ENCODE results near the gene GADD45A. TPM values are rescaled to one million over a fixed set of nuclear protein-coding genes. Genes with fewer than 3 reads are reported as not detected.

The GADD45A gene
- total and polyA plus RNA-seq, 4 donors, result 26.3 to 57.9 (median 33.4) TPM

- no peak overlapping the region for H3K27ac ChIP-seq (ENCODE audit: low read depth in 1 of 2, low read length in 2 of 2)
- WGBS, result 60% methylated on average over 2 of the region's 2 CpGs
- no peak for DNase-seq (ENCODE audit: low spot score)
- peaks cover 0 to 14% (median 7%) of the 10 kb centered on the region in 4 donors for H3K4me1 ChIP-seq (ENCODE audit: control insufficient read depth in 4 of 4, insufficient read depth in 4 of 4, low read length in 3 of 4)
- no peak for TF ChIP-seq HNF4A (conservative IDR thresholded peaks at IDR 0.05)
- no peak overlapping the region for H3K4me3 ChIP-seq (ENCODE audit: low read depth in 1 of 3, low read length in 3 of 3)
- H3K9ac ChIP-seq (ENCODE audit: low read depth in 1 of 2, low read length in 2 of 2), result no peak overlapping the region
- peaks cover 5 to 13% (median 8%) of the 10 kb centered on the region in 4 donors for H3K36me3 ChIP-seq (ENCODE audit: control insufficient read depth in 4 of 4, insufficient read depth in 3 of 4, low read depth in 1 of 4, low read length in 3 of 4)
- no peaks in the 10 kb centered on the region for H3K27me3 ChIP-seq (ENCODE audit: control insufficient read depth in 4 of 4, insufficient read depth in 4 of 4, low read length in 3 of 4)
- no peaks in the 10 kb centered on the region for H3K9me3 ChIP-seq (ENCODE audit: control insufficient read depth in 4 of 4, low read length in 3 of 4)
These were observed 5.4 kb downstream of the GADD45A start for GRCh38 chr1:67690411-67690810.

GRCh38 chr1:67691712-67692111 is 6.7 kb downstream of the GADD45A start:
- Histone ChIP-seq H3K36me3 (ENCODE audit: control insufficient read depth in 4 of 4, insufficient read depth in 3 of 4, low read depth in 1 of 4, low read length in 3 of 4) (peaks cover 5 to 13% (median 8%) of the 10 kb centered on the region in 4 donors), H3K27ac (ENCODE audit: low read depth in 1 of 2, low read length in 2 of 2) (no peak overlapping the region), H3K4me1 (ENCODE audit: control insufficient read depth in 4 of 4, insufficient read depth in 4 of 4, low read length in 3 of 4) (peaks cover 0 to 14% (median 7%) of the 10 kb centered on the region in 4 donors), H3K9me3 (ENCODE audit: control insufficient read depth in 4 of 4, low read length in 3 of 4) (no peaks in the 10 kb centered on the region), H3K4me3 (ENCODE audit: low read depth in 1 of 3, low read length in 3 of 3) (no peak overlapping the region), H3K9ac (ENCODE audit: low read depth in 1 of 2, low read length in 2 of 2) (no peak overlapping the region), H3K27me3 (ENCODE audit: control insufficient read depth in 4 of 4, insufficient read depth in 4 of 4, low read length in 3 of 4) (no peaks in the 10 kb centered on the region)
- TF ChIP-seq EGR1 (IDR thresholded peaks at IDR 0.05; ENCODE audit: low read depth in 2 of 2), result no peak
- TF ChIP-seq HNF4A (conservative IDR thresholded peaks at IDR 0.05), result no peak
- TF ChIP-seq ATF3 (IDR thresholded peaks at IDR 0.05), result no peak
- no peak for TF ChIP-seq SP1 (IDR thresholded peaks at IDR 0.05)
- no peak for TF ChIP-seq ZBTB33 (IDR thresholded peaks at IDR 0.05)
- TF ChIP-seq RAD21 (IDR thresholded peaks at IDR 0.05), result no peak
- TF ChIP-seq MAX (IDR thresholded peaks at IDR 0.05), result no peak
- no peak for TF ChIP-seq YY1 (IDR thresholded peaks at IDR 0.05)
- no peak for TF ChIP-seq JUND (IDR thresholded peaks at IDR 0.05)
- no peak for TF ChIP-seq RXRA (IDR thresholded peaks at IDR 0.05)
- DNase-seq (ENCODE audit: low spot score), result no peak

GRCh38 chr1:67695963-67696362 is 11.0 kb downstream of the GADD45A start:
- Histone ChIP-seq H3K9me3 (ENCODE audit: control insufficient read depth in 4 of 4, low read length in 3 of 4) (no peaks in the 10 kb centered on the region), H3K9ac (ENCODE audit: low read depth in 1 of 2, low read length in 2 of 2) (no peak overlapping the region), H3K4me1 (ENCODE audit: control insufficient read depth in 4 of 4, insufficient read depth in 4 of 4, low read length in 3 of 4) (no peaks in the 10 kb centered on the region), H3K36me3 (ENCODE audit: control insufficient read depth in 4 of 4, insufficient read depth in 3 of 4, low read depth in 1 of 4, low read length in 3 of 4) (no peaks in the 10 kb centered on the region), H3K27ac (ENCODE audit: low read depth in 1 of 2, low read length in 2 of 2) (no peak overlapping the region), H3K4me3 (ENCODE audit: low read depth in 1 of 3, low read length in 3 of 3) (no peak overlapping the region), H3K27me3 (ENCODE audit: control insufficient read depth in 4 of 4, insufficient read depth in 4 of 4, low read length in 3 of 4) (no peaks in the 10 kb centered on the region)
- 94% methylated on average over 2 of the region's 2 CpGs for WGBS
- TF ChIP-seq CTCF (IDR thresholded peaks at IDR 0.05; ENCODE audit: low read depth, low read length, missing input control), result no peak
- no peak for TF ChIP-seq NR2F2 (IDR thresholded peaks at IDR 0.05)
- DNase-seq (ENCODE audit: low spot score), result no peak
